ENCODE measurements around the gene CCDC183.
"Not testable (repeated sequence)": the region's sequence is repeated elsewhere in the genome, so short reads cannot be mapped to it uniquely, and the experiment has no call there.

Gene CCDC183

GRCh38 chr9:136751244-136751643 is 44.9 kb upstream of the CCDC183 start:
- Histone ChIP-seq H3K4me3 (ENCODE audit: insufficient read length, low read depth) (no peak overlapping the region), H3K4me1 (ENCODE audit: insufficient read depth, insufficient read length) (peaks cover 14% of the 10 kb centered on the region), H3K36me3 (ENCODE audit: insufficient read depth, insufficient read length, low read length) (no peaks in the 10 kb centered on the region), H3K27me3 (ENCODE audit: insufficient read depth, insufficient read length) (no peaks in the 10 kb centered on the region), H3K9me3 (ENCODE audit: insufficient read depth, low read length) (peaks cover 15% of the 10 kb centered on the region), H3K9ac (ENCODE audit: insufficient read length, low read depth) (no peak overlapping the region)
- DNase-seq (ENCODE audit: low read depth, low spot score) = no peak
- TF ChIP-seq YY1 (IDR thresholded peaks at IDR 0.05; ENCODE audit: insufficient read depth, insufficient read length) (no peak), SUZ12 (IDR thresholded peaks at IDR 0.05; ENCODE audit: extremely low read depth, insufficient read depth, insufficient read length) (no peak), ZNF274 (IDR thresholded peaks at IDR 0.05; ENCODE audit: low read depth, low read length) (no peak)

GRCh38 chr9:136751814-136752213 is 44.3 kb upstream of the CCDC183 start:
- Histone ChIP-seq H3K27me3 (ENCODE audit: insufficient read depth, insufficient read length) (no peaks in the 10 kb centered on the region), H3K9ac (ENCODE audit: insufficient read length, low read depth) (no peak overlapping the region), H3K9me3 (ENCODE audit: insufficient read depth, low read length) (peaks cover 15% of the 10 kb centered on the region), H3K36me3 (ENCODE audit: insufficient read depth, insufficient read length, low read length) (no peaks in the 10 kb centered on the region), H3K4me3 (ENCODE audit: insufficient read length, low read depth) (no peak overlapping the region), H3K4me1 (ENCODE audit: insufficient read depth, insufficient read length) (peaks cover 16% of the 10 kb centered on the region)
- DNase-seq (ENCODE audit: low read depth, low spot score) = no peak
- TF ChIP-seq YY1 (IDR thresholded peaks at IDR 0.05; ENCODE audit: insufficient read depth, insufficient read length) (no peak), SUZ12 (IDR thresholded peaks at IDR 0.05; ENCODE audit: extremely low read depth, insufficient read depth, insufficient read length) (no peak), ZNF274 (IDR thresholded peaks at IDR 0.05; ENCODE audit: low read depth, low read length) (no peak)

- DNase-seq (ENCODE audit: low read depth, low spot score) = no peak
- Histone ChIP-seq H3K36me3 (ENCODE audit: insufficient read depth, insufficient read length, low read length) (no peaks in the 10 kb centered on the region), H3K9me3 (ENCODE audit: insufficient read depth, low read length) (peaks cover 15% of the 10 kb centered on the region), H3K9ac (ENCODE audit: insufficient read length, low read depth) (no peak overlapping the region), H3K27me3 (ENCODE audit: insufficient read depth, insufficient read length) (no peaks in the 10 kb centered on the region), H3K4me1 (ENCODE audit: insufficient read depth, insufficient read length) (peaks cover 21% of the 10 kb centered on the region), H3K4me3 (ENCODE audit: insufficient read length, low read depth) (no peak overlapping the region)
- TF ChIP-seq YY1 (IDR thresholded peaks at IDR 0.05; ENCODE audit: insufficient read depth, insufficient read length) (no peak), ZNF274 (IDR thresholded peaks at IDR 0.05; ENCODE audit: low read depth, low read length) (no peak), SUZ12 (IDR thresholded peaks at IDR 0.05; ENCODE audit: extremely low read depth, insufficient read depth, insufficient read length) (no peak)
These were observed 42.6 kb upstream of the CCDC183 start for GRCh38 chr9:136753371-136754058.

- TF ChIP-seq YY1 (IDR thresholded peaks at IDR 0.05; ENCODE audit: insufficient read depth, insufficient read length) = no peak
- Histone ChIP-seq H3K9me3 (ENCODE audit: insufficient read depth, low read length) (peaks cover 15% of the 10 kb centered on the region), H3K36me3 (ENCODE audit: insufficient read depth, insufficient read length, low read length) (no peaks in the 10 kb centered on the region), H3K4me1 (ENCODE audit: insufficient read depth, insufficient read length) (peaks cover 21% of the 10 kb centered on the region), H3K9ac (ENCODE audit: insufficient read length, low read depth) (no peak overlapping the region), H3K4me3 (ENCODE audit: insufficient read length, low read depth) (no peak overlapping the region), H3K27me3 (ENCODE audit: insufficient read depth, insufficient read length) (no peaks in the 10 kb centered on the region)
- no peak for DNase-seq (ENCODE audit: low read depth, low spot score)
These were observed 42.0 kb upstream of the CCDC183 start for GRCh38 chr9:136754059-136754572.

GRCh38 chr9:136754626-136755301 is 41.4 kb upstream of the CCDC183 start:
- H3K9me3 ChIP-seq (ENCODE audit: insufficient read depth, low read length) = peaks cover 15% of the 10 kb centered on the region
- H3K36me3 ChIP-seq (ENCODE audit: insufficient read depth, insufficient read length, low read length) = no peaks in the 10 kb centered on the region
- H3K4me3 ChIP-seq (ENCODE audit: insufficient read length, low read depth) = no peak overlapping the region
- peaks cover 25% of the 10 kb centered on the region for H3K4me1 ChIP-seq (ENCODE audit: insufficient read depth, insufficient read length)
- peak overlapping the region; percentile 12 for H3K9ac ChIP-seq (ENCODE audit: insufficient read length, low read depth)
- no peak for DNase-seq (ENCODE audit: low read depth, low spot score)
- TF ChIP-seq YY1 (IDR thresholded peaks at IDR 0.05; ENCODE audit: insufficient read depth, insufficient read length) (no peak), ZNF274 (IDR thresholded peaks at IDR 0.05; ENCODE audit: low read depth, low read length) (no peak), SUZ12 (IDR thresholded peaks at IDR 0.05; ENCODE audit: extremely low read depth, insufficient read depth, insufficient read length) (no peak)
- no peaks in the 10 kb centered on the region for H3K27me3 ChIP-seq (ENCODE audit: insufficient read depth, insufficient read length)

- not testable (repeated sequence) for H3K27me3 ChIP-seq (ENCODE audit: insufficient read depth, insufficient read length); DNase-seq (ENCODE audit: low read depth, low spot score); H3K36me3 ChIP-seq (ENCODE audit: insufficient read depth, insufficient read length, low read length); H3K4me3 ChIP-seq (ENCODE audit: insufficient read length, low read depth)
- peaks cover 15% of the 10 kb centered on the region for H3K9me3 ChIP-seq (ENCODE audit: insufficient read depth, low read length)
- peak overlapping the region; percentile 12 for H3K9ac ChIP-seq (ENCODE audit: insufficient read length, low read depth)
- peaks cover 32% of the 10 kb centered on the region for H3K4me1 ChIP-seq (ENCODE audit: insufficient read depth, insufficient read length)
These were observed 40.6 kb upstream of the CCDC183 start for GRCh38 chr9:136755302-136756133.

GRCh38 chr9:136756134-136756438 is 40.1 kb upstream of the CCDC183 start:
- Histone ChIP-seq H3K9me3 (ENCODE audit: insufficient read depth, low read length) (peaks cover 14% of the 10 kb centered on the region), H3K9ac (ENCODE audit: insufficient read length, low read depth) (no peak overlapping the region), H3K27me3 (ENCODE audit: insufficient read depth, insufficient read length) (no peaks in the 10 kb centered on the region), H3K36me3 (ENCODE audit: insufficient read depth, insufficient read length, low read length) (no peaks in the 10 kb centered on the region), H3K4me3 (ENCODE audit: insufficient read length, low read depth) (no peak overlapping the region), H3K4me1 (ENCODE audit: insufficient read depth, insufficient read length) (peaks cover 36% of the 10 kb centered on the region)
- DNase-seq (ENCODE audit: low read depth, low spot score) = no peak
- no peak for TF ChIP-seq YY1 (IDR thresholded peaks at IDR 0.05; ENCODE audit: insufficient read depth, insufficient read length)
- no peak for TF ChIP-seq ZNF274 (IDR thresholded peaks at IDR 0.05; ENCODE audit: low read depth, low read length)
- TF ChIP-seq SUZ12 (IDR thresholded peaks at IDR 0.05; ENCODE audit: extremely low read depth, insufficient read depth, insufficient read length) = no peak
